GF-D8 (cell line): Measurements from ENCODE around the gene FRMD3.
A peak's percentile ranks its signal among the peaks of the same experiment; 100 is the strongest.

Source experiments
- DNase-seq: peaks from one replicate; lab custom pipeline; 2025; lab: John Stamatoyannopoulos, UW

The FRMD3 gene

GRCh38 chr9:83472764-83473163, 65.4 kb downstream of the FRMD3 start:
- DNase-seq, result peak; percentile 94

- DNase-seq, result peak; percentile 82
Measured at GRCh38 chr9:83472221-83472665, 66.0 kb downstream of the FRMD3 start.

GRCh38 chr9:83471241-83471640, 67.0 kb downstream of the FRMD3 start:
- peak; percentile 89 for DNase-seq

DNA sequence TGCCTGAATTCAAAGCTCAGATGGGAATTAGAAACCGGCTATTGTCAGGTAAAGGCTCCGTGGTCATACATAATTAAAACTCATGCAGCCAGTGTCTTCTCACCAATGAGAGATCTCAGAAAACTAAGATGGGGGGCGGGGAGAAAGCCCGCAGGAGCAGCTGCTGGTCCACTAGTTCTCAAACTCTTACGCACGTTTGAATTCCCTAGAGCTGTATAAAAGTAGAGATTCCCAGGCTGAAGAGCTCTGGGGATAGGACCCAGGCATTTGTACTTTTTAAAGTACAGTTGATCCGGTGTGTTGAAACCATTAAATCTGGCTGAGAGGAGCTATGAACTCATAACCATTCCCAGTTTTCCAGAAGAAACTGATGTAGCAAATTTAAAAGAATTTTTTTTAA, 68.5 kb downstream of the FRMD3 start:
- DNase-seq, result no peak

GRCh38 chr9:83468821-83469220, 69.4 kb downstream of the FRMD3 start:
- no peak for DNase-seq

DNA sequence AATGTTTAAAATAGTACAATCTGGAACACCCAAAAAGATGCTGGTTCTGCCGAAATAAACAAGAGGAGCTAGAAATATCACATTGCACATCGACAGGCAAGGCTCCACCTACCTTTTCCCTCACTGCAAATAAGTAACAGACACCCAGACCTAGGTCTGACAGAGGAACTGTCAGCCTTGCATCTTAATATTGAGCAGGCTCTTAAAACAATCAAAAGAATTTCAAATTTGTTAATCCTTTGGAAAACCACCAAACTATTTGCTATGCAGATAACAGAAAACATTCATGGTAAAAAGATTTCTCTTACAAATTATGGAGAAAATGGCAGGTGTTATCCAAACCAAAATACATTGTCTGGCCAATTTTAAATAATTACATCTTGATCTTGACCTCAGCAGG, 71.3 kb downstream of the FRMD3 start:
- no peak for DNase-seq

DNA sequence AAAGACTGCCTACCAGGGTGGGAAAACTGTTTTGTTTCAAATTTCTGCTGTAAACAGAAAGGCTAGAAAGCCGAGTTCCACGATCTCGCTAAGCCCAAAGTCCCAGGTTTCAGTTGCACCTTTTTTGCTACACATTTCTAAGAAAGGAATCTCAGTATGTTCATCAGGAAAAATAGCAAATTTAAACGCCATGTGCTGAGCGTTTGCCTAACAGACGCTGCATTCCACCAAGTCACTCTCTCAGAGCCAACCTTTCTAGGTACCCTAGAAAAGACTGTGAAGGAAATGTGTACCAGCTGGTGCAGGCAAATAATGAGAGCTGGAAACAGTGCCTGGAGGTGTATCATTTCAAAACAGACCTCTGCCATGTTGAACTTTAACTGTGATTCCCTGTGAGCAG, 71.8 kb downstream of the FRMD3 start:
- DNase-seq, result no peak

DNA sequence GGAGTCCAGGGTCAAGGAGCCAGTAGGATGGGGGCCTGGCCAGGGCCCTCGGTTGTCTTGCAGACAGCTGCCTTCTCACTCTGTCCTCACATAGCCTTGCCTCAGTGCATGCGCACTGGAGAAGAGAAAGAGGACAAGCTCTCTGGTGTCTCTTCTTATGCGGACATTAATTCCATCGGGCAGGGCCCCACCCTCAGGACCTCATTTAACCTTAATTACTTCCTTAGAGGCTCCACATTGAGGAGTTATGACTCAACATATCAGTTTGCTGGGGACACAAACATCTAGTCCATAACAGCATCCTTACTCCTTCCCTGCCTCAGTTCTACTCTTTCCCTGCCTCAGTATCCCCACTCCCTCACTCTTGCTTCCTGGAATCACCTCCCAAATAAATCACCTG, 78.4 kb downstream of the FRMD3 start:
- DNase-seq, result no peak

- no peak for DNase-seq
Measured at GRCh38 chr9:83458530-83458929, 79.7 kb downstream of the FRMD3 start.

- DNase-seq, result no peak
Measured at GRCh38 chr9:83457005-83457404, 81.2 kb downstream of the FRMD3 start.

DNA sequence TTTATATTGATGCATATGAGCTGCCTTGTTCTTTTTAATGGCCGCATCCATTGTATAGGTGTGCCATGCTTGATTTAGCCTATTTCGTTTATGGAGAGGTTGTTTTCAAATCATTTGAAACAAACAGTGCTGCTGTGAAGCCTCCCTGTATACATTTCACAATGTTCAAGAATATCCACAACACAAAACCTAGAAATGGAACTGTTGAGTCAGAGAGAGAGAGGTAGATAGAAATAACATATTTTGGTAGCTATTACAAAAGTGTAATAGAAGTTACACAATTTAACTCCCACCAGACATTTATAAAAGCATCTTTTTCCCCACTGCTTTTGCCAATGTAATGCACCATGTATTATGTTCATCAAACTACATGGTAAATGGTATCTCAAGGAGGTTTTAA, 82.0 kb downstream of the FRMD3 start:
- DNase-seq, result no peak

DNA sequence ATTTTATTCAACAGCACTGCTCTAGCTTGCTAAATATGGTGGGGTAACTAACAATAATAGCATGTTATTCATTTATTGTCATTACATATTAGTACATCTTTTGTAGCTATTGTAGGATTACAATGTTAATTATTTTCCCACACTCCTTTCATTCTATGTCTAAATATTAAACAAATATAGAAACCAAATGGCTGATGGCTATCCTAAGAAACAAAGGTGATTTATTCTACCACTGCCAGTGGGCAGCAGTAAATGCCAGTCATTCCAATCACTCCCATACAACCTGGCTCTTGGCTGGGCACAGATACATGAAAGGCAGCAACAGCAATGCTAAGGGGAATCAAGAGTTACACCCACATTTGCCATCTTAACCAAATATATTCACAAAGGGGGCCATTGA, 84.1 kb downstream of the FRMD3 start:
- no peak for DNase-seq

DNA sequence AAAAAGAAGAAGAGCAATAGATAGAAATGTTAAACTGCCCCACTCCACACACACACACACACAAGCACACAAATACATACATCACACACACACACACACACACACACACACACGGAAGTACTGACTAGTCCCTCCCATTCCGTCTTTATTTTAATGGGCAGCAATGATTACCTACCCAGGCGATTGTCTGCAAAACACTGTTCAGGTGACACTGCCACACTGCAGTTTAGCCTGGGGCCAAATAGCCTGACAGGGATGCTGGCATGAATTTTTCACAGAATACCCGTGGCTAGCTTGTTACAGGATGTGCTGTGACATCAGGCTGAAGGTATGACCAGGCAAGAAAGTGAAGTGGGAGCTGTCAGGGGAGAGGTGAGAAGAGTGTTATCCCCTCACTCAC, 86.9 kb downstream of the FRMD3 start:
- no peak for DNase-seq

- DNase-seq, result no peak
Measured at GRCh38 chr9:83449983-83450382, 88.2 kb downstream of the FRMD3 start.

DNA sequence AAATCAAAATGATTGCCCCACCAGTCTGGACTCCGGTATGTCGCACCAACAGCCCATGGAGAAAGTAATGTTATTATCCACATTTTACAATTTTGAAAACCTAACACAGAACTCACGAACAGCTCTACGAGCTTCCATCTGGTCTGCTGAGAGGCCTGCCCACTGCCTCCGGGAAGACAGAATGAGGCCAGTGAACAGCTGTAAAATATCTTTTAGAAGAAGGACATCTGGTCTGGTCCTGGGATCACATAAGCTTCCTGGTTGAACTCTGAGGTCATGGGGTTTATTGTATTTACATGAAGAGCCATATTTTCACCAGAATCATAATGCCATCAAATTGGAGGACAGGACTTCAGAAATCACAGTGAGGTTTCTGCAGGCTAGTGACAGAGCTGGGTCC, 89.0 kb downstream of the FRMD3 start:
- no peak for DNase-seq

DNA sequence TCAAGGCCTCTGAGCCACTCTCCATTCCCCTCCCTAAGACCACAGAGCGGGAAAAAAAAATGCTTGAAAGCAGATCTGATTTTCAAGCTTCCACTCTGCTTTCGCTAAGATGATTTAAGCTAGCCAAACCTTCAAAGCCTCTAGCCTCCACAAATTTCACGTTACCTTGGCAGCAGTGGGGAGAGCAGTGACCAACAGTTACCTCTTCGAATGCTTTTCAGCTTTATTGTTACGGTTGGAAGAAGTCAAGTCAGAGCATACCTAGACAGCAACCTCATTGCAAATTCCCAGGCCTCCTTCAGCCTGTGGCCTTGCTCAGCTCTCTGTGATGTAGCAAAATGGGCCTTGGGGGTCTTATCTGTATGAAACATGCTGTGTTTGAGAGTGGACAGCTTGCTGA, 89.6 kb downstream of the FRMD3 start:
- DNase-seq, result no peak

DNA sequence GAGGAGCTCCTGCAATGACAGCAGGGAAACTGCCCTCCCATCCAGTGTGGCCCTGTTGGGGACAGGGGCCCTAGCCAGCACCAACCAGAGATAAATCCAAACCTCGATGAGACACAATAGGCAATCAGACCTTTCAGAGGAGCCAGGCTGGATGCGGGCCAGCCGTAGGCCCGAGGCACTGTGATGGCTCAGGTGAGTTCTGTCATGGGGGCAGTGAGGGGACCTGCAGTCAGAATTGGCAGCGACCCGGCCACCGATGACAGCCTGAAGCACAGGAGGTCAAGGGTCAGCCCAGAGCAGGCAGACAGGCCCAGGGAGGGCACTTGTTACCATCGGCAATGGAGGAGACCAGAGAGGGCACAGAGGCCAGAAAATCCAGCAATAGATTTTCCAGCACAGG, 90.8 kb downstream of the FRMD3 start:
- no peak for DNase-seq

GRCh38 chr9:83445703-83446265, 92.4 kb downstream of the FRMD3 start:
- no peak for DNase-seq

- DNase-seq, result no peak
Measured at GRCh38 chr9:83444110-83444509, 94.1 kb downstream of the FRMD3 start.

DNA sequence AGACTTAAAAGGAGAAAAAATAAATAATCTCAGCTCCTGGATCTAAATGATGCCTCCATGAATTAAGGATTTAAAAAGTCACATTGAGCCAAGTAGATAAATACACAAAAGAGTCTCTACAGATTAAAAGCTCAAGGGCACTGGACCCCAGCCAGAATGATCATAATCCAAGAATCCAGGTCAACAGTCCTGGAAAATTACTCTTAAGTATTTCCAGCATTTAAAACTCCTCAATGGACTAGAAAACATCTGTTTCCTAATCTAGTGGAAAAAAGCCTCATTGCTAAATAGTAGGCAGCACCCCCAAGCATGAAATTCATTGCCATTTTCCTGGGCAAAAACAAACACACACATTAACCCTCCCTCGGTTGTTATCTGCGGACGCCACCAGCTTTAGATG, 96.8 kb downstream of the FRMD3 start:
- no peak for DNase-seq

- DNase-seq, result no peak
Measured at GRCh38 chr9:83440641-83441040, 97.6 kb downstream of the FRMD3 start.

- peak; percentile 49 for DNase-seq
Measured at GRCh38 chr9:83435301-83435700, 102.9 kb downstream of the FRMD3 start.

DNA sequence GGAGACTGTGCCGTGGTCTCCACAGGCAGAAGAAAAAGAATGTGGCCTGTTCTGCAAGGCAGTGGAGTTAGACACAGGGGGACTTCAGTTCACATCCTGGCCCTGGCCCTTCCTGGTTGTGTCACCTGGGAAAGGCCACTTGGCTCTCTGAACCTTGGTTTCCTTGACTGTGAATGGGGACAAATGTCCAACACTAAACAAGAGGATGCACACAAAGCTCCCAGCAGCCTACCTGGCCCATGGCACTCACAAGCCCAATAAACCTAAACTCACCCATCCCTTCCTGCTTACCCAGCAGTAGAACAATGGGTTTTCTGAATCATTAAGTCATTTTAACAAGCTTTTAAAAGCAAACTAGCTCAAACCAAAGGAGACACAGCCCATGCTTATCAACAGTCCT, 103.9 kb downstream of the FRMD3 start:
- peak; percentile 21 for DNase-seq

DNA sequence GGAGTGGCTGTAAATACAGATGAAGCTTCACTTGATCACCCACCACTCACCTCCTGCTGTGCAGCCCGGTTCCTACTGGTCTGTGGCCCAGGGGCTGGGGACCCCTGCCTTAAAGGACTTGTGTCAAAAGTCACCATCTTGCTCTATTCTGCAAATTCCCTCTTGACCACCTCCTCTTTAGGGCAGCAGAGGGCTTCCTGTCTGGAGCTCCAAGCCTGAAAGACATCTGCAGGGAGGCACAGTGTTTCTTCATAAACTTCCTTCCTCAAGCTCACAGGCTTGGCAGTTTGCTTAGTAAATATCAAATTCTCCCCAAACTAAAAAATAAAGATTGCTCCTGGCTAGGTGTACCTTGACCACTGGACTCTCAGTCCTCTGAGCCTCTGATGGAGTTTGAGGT, 104.4 kb downstream of the FRMD3 start:
- DNase-seq, result peak; percentile 69
